NCI-H1092 (cell line): ENCODE measurements around the gene TBKBP1.

Experiments used
- DNase-seq: peaks from one replicate; lab custom pipeline; 2025; lab: John Stamatoyannopoulos, UW

The TBKBP1 gene

GRCh38 chr17:47693731-47694580 lies at the start of gene TBKBP1:
TSS of gene TBKBP1 (plus strand) at chr17:47694161. CDS start at chr17:47696113, 1,952 bp downstream.
- peak; percentile 43 for DNase-seq

GRCh38 chr17:47644324-47644723 lies 49.6 kb upstream of the TBKBP1 start:
- DNase-seq = no peak

- peak; percentile 99 for DNase-seq
Measured at GRCh38 chr17:47649153-47649971, 44.6 kb upstream of the TBKBP1 start, which contains the start of gene KPNB1. TSS of gene KPNB1 (plus strand) at chr17:47649919. CDS start at chr17:47650245, 326 bp downstream.

GRCh38 chr17:47649972-47650524 lies 43.9 kb upstream of the TBKBP1 start:
- no peak for DNase-seq

- DNase-seq = peak; percentile 93
Measured at GRCh38 chr17:47650525-47651522, 43.1 kb upstream of the TBKBP1 start.

GRCh38 chr17:47651704-47652103 lies 42.3 kb upstream of the TBKBP1 start:
- no peak for DNase-seq

GRCh38 chr17:47652570-47652969 lies 41.4 kb upstream of the TBKBP1 start:
- DNase-seq = no peak

GRCh38 chr17:47653442-47653841 lies 40.5 kb upstream of the TBKBP1 start:
- DNase-seq = no peak

GRCh38 chr17:47654991-47655390 lies 39.0 kb upstream of the TBKBP1 start:
- no peak for DNase-seq

GRCh38 chr17:47660064-47660492 lies 33.9 kb upstream of the TBKBP1 start:
- DNase-seq = no peak

GRCh38 chr17:47663912-47664623 lies 29.9 kb upstream of the TBKBP1 start:
- peak; percentile 23 for DNase-seq

- no peak for DNase-seq
Measured at GRCh38 chr17:47664624-47664941, 29.4 kb upstream of the TBKBP1 start.

- no peak for DNase-seq
Measured at GRCh38 chr17:47665655-47666054, 28.3 kb upstream of the TBKBP1 start.

GRCh38 chr17:47669081-47669480 lies 24.9 kb upstream of the TBKBP1 start:
- no peak for DNase-seq

- no peak for DNase-seq
Measured at GRCh38 chr17:47670064-47670463, 23.9 kb upstream of the TBKBP1 start.

- DNase-seq = no peak
Measured at GRCh38 chr17:47674499-47674898, 19.5 kb upstream of the TBKBP1 start.

- no peak for DNase-seq
Measured at GRCh38 chr17:47675380-47676198, 18.4 kb upstream of the TBKBP1 start.

GRCh38 chr17:47676199-47676472 lies 17.8 kb upstream of the TBKBP1 start:
- DNase-seq = no peak

GRCh38 chr17:47676510-47677165 lies 17.3 kb upstream of the TBKBP1 start:
- no peak for DNase-seq

- no peak for DNase-seq
Measured at GRCh38 chr17:47678196-47678595, 15.8 kb upstream of the TBKBP1 start.
